ENCODE data around the gene FOXF1.

FOXF1 gene

DNA sequence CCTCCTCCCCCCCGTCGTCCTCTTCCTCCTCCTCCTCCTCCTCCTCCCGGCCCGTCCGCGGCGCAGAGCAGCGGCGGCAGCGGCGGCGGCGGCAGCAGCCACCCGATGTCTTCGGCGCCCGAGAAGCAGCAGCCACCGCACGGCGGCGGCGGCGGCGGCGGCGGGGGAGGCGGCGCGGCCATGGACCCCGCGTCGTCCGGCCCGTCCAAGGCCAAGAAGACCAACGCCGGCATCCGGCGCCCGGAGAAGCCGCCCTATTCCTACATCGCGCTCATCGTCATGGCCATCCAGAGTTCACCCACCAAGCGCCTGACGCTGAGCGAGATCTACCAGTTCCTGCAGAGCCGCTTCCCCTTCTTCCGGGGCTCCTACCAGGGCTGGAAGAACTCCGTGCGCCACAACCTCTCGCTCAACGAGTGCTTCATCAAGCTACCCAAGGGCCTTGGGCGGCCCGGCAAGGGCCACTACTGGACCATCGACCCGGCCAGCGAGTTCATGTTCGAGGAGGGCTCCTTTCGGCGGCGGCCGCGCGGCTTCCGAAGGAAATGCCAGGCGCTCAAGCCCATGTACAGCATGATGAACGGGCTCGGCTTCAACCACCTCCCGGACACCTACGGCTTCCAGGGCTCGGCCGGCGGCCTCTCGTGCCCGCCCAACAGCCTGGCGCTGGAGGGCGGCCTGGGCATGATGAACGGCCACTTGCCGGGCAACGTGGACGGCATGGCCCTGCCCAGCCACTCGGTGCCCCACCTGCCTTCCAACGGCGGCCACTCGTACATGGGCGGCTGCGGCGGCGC is at the start of gene FOXF1:
Gene FOXF1, plus strand, starts transcription at position 63 of the 797 bp plus-strand sequence. Its CDS starts 43 bp downstream, at position 106.
- no peak for DNase-seq (ENCODE audit: low spot score)

DNA sequence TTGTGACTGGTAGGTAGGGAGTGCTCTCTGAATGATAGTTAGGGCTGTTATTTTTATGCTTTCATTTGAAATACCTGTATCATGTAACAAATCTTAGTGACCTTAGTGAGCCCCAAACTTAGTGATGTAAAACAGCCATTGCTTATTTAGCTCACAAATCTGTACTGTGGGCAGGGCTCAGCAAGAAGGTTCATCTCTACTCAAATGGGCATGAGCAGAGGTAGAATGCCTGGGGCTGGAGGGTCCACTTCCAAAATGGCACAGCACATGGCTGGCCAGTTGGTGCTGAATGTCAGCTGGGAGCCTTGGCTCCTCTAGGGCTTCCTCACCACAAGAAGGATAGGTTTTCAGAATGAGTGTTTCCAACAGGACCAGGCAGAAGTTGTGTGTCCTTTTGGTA is 49.3 kb upstream of the FOXF1 start:
- no peak for DNase-seq (ENCODE audit: low spot score)

DNA sequence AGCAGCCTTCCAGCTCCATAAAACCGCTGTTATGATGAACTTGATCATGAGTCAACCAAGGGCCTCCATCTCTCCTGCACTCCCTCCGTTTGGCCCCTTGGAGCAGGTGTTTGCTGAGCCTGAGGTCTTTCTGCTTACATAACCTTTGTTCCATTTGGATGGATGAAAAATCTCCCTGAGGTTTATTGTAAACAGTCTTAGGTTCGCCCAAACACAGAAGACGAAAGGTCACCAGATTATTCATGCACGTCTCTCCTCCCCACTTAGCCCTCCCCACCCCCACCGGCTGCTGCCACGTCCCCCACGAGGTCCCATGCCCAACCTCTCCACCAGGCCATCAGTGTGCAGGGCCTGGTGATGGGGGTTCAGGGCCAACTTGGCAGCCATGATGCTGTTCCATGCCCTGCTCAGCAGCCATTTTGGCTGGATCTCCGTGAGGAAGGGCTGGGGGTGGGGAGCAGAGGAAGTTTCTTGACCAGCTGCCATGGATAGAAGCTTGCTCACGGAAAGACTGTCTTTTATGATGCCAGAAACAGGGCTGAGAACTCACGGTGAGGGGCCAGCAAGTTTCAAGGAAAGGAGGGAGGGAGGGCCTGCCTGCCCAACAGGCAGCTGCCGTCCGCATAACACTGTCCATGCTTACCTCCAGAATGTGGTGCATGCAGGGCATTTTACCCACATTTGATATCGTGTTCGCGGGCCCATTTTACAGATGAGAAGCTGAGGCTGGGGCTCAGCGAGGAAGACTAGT is 47.8 kb upstream of the FOXF1 start:
- no peak for DNase-seq (ENCODE audit: low spot score)

DNA sequence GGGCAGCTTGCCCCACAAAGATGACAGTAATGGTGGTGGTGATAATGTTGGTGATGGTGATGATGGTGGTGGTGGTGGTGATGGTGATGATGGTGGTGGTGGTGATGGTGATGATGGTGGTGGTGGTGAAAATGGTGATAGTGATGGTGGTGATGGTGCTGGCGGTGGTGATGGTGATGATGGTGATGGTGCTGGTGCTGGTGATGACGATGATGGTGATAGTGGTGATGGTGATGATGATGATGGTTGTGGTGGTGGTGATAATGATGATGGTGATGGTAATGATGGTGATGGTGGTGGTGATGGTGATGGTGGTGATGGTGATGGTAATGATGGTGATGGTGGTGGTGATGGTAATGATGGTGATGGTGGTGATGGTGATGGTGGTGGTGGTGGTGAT is 46.3 kb upstream of the FOXF1 start:
- DNase-seq (ENCODE audit: low spot score), result no peak

DNA sequence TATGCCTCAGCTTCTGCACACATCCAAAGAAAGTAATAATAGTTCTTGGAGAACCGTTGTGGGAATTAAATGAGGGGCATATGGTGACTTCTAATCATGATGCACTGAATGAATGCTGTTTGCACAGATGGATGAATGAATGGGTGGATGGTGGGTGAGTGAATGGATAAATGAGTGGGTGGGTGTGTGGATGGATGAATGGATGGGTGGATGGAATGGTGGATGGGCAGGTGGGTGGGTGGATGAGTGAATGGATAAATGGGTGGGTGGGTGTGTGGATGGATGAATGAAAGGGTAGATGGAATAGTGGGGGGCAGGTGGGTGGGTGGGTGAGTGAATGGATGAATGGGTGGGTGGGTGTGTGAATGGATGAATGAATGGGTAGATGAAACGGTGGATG is 44.9 kb upstream of the FOXF1 start:
- DNase-seq (ENCODE audit: low spot score), result no peak

DNA sequence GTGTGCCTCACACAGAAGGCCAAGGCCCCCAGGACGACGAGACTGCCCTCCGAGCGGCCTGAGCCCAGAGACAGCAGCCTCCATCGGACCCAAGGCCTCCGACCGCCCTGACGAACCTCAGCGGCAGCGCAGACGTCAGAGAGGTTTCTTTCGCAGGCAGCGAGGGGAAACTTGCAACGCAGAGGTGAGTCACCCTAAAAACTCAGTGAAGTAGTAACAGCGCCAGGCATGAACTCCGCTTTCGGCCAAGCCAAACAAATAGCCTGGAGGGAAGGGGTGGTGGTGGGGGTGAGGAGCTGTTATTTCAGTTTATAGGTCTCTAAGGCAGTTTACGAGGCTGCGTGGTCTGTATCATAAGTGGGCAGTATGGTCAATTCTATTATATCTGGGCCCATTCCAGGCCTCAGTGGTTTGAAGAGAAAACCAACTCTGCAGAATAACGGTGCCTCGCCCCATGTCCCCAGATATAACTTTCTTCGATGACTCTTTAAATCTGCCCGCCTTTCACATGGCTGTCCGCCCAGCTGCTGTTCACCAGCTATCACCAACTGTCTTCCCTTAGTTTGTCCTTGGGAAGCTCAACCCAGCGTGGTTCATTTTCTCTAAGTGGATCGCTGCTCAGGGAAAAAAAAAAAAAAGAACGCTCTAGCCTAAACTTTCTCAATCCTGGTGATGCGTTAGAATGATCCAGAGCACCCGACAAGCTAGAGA is 43.5 kb upstream of the FOXF1 start:
- no peak for DNase-seq (ENCODE audit: low spot score)

DNA sequence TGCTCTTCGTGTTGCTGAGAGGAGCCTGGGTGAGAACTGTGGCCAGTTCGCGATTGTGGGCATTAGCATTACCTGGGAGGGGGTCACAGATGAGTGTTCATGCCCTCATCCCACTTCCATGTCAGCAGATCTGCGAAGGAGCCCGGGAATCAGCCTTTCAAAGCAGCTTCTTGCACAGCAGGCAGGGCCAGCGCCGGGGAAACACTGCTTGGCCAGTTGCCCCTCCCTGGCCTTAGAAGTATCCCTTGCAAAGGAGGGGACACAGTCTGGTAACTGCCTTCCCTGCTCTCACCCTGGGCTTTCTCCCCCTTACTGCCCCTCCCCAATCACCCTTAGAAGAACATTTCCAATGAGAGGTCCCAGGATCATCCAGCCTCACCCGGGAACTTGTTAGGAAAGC is 42.8 kb upstream of the FOXF1 start:
- DNase-seq (ENCODE audit: low spot score), result no peak

DNA sequence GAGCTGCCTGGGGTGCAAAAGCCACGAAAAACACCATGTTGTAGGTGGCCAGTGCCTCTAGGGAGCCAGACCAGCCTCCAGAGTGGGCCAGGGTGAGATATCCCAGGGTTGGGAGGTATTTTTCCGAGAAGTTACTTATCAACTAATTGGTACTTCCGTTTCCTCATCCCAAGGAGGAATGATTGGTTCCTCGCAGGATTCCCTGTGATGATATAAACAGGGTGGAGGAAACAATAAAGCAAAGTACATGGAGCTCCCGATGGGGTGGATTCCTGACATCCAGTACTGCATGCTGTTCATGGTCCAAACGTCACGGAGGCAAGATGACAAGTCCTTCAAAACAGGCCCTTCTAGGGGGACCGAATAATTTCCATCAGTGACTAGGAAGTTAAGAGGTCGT is 39.4 kb upstream of the FOXF1 start:
- DNase-seq (ENCODE audit: low spot score), result no peak

- no peak for DNase-seq (ENCODE audit: low spot score)
These were observed 38.4 kb upstream of the FOXF1 start for GRCh38 chr16:86471896-86472295.

- no peak for DNase-seq (ENCODE audit: low spot score)
These were observed 38.0 kb upstream of the FOXF1 start for GRCh38 chr16:86472366-86472765.

- DNase-seq (ENCODE audit: low spot score), result no peak
These were observed 33.3 kb upstream of the FOXF1 start for GRCh38 chr16:86476956-86477534.

DNA sequence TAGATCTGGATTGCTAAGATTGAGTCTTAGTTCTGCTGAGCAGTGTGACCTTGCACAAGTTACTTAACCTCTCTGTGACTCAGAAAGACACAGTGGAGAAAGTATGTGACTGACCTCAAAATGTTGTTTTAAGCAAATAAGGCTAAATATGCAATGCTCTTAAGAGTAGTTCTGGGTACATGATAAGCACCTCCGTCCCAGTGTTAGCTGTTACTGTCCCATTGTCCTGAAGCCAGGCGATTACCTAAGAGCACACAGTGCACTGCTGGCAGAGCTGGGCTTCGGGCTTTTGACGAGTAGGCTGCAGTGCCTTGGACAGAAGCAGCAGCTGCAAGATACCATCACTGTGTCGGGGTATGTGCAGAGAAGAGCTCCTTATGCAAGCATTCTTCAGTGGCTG is 32.7 kb upstream of the FOXF1 start:
- DNase-seq (ENCODE audit: low spot score), result no peak

- no peak for DNase-seq (ENCODE audit: low spot score)
These were observed 31.5 kb upstream of the FOXF1 start for GRCh38 chr16:86478779-86479178.

- no peak for DNase-seq (ENCODE audit: low spot score)
These were observed 30.9 kb upstream of the FOXF1 start for GRCh38 chr16:86479419-86479818.

DNA sequence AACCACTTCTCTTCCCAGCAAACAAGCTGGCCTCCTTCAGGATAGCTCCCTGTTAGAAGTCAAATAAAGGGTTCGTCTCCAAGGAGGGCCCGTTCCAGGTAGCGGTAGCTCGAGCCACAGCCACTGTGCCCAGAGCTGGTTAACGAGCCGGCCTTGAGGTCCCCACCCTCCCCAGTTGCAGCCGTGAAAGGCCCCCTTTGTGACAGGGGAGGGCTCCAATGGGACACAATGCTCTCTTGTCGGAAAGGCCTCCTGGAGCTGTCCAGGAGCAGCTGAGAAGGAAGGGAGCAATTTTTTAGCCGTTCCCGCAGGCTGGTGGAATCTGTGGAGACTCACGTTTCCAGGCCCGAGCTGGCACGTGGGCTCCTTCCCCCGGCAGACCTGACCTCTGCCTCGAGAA is 29.9 kb upstream of the FOXF1 start:
- no peak for DNase-seq (ENCODE audit: low spot score)

- no peak for DNase-seq (ENCODE audit: low spot score)
These were observed 28.7 kb upstream of the FOXF1 start for GRCh38 chr16:86481607-86482006.

DNA sequence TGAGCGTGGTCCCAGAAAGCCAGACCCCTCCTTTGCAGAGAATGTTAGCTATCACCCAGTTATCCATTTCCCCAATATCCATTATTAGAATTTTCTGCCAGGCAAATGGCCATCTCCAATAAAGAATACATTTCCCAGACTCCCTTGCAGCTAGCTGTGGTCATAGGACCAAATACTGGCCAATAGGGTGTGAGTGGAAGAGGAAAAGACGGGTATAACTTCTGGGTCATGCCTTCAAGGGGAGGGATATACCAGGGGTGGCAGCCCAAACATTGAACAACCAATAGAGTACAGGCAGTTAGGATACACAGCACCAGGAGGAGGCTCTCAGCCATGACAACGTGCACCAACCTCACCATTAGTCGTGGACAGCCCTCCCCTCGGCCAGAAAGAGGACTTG is 26.1 kb upstream of the FOXF1 start:
- no peak for DNase-seq (ENCODE audit: low spot score)

DNA sequence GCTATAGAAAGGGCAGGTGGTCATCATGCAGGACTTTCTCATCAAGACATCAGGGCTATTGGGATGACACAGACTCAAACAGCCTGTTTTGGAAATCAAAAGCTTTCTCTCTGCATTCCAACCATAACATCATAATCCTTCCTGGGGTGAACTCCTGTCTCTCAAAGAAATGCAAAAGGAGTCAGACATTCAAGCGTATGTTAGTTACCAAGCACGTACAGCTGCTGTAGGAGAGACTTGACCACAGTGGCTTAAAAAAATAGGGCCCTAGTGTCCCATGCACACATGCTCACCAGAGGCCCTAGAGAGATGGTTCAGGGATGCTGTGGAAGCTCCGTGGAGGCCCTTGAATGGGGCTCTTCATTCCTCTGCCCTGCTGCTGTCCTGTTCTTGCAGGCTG is 24.6 kb upstream of the FOXF1 start:
- no peak for DNase-seq (ENCODE audit: low spot score)

DNA sequence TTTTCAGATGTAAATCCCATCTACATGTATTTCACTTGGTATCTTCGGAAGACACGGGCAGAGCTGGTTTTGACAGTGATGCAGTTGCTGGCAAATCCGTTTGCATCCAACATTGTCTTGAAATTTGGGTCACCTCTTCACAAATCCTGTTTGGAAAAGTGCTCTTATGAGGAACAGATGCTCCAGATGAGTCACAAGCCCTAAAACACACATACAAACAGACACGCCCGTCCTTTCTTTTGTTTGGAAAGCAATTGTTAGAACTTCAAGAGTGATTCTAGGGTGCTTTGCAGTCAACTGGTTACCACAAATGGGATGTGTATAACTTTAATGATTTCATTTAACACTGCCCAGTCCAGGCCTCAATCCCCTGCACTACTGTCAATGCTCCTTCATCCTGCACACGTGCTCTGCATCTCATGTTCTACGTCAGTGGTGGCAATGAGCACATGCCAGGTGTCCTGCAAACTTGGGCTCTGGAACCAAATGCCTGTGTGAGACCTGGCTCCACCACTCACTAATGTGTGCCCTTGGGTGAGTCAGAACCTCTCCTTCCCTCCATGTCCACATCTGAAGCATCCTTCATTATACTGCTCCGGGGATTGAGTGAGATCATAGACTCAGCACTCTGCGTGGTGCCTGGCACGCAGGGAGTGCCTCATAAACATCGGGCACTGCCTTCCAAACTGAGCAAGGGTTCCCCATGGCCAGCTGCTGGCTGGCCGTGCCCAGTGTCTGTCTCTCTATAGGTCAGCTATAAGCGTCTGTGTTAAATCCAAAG is 19.3 kb upstream of the FOXF1 start:
- DNase-seq (ENCODE audit: low spot score), result no peak

GRCh38 chr16:86491640-86492023 is 18.7 kb upstream of the FOXF1 start:
- DNase-seq (ENCODE audit: low spot score), result no peak

- DNase-seq (ENCODE audit: low spot score), result no peak
These were observed 17.9 kb upstream of the FOXF1 start for GRCh38 chr16:86492267-86492960.
